Endothelial cell of umbilical vein (primary cell): Measurements from ENCODE around the gene ABCF2. TPM values are rescaled to one million over a fixed set of nuclear protein-coding genes. Genes with fewer than 3 reads are reported as not detected.

ENCODE experiments used
- BruUV-seq: library from RNA; stranded (reverse); fragments of 400-500 nt; replicated peaks from 2 replicates; lab custom pipeline; 2021; lab: Mats Ljungman, UMichigan
- CTCF ChIA-PET: fragments of 300-600, 350-600 bp; sonication (Branson Sonifier 250); formaldehyde crosslinking; loops from one replicate; lab custom pipeline; 2021; ENCODE audit warnings: antibody characterized with exemption, inconsistent platforms; lab: Charles Lee
- POLR2A ChIA-PET: fragments of 300-600, 350-600 bp; sonication (Branson Sonifier 250); formaldehyde crosslinking; loops from one replicate; lab custom pipeline; 2021; ENCODE audit warnings: antibody characterized with exemption, inconsistent platforms; lab: Charles Lee
- DNase-seq: peaks from one replicate; pipeline ENCODE4 v3.0.0-alpha.2; 2011; ENCODE audit warnings: low read depth, low spot score
- FAIRE-seq: peaks from 2 replicates; lab custom pipeline; 2011; peaks lifted over from hg19 to GRCh38; lab: Jason Lieb, UNC
- H2AFZ ChIP-seq: 2 replicates; pipeline ENCODE4 v1.6.0; 2012; ENCODE audit warnings: low read depth, low read length, control low read depth, inconsistent platforms
- H3K27ac ChIP-seq: 2 replicates; pipeline ENCODE4 v1.5.1; 2011; ENCODE audit warnings: low read depth, mild to moderate bottlenecking, control low read depth, low read length, moderate library complexity; ENCODE audit not compliant: insufficient read depth
- H3K27me3 ChIP-seq, 2 experiments: 2 replicates each; pipeline versions ENCODE4 v1.6.0 to v1.6.1; 2011; ENCODE audit warnings: low read length in 2 of 2, mixed read lengths in 1 of 2; ENCODE audit not compliant: control insufficient read depth in 2 of 2, insufficient read depth in 2 of 2
- H3K36me3 ChIP-seq, 2 experiments: 2 replicates in 1 of 2; 3 replicates in 1 of 2; pipeline ENCODE4 v1.5.1; 2011; ENCODE audit warnings: low read length in 2 of 2, mild to moderate bottlenecking in 1 of 2, moderate library complexity in 1 of 2; ENCODE audit not compliant: control insufficient read depth in 2 of 2, insufficient read depth in 2 of 2; ENCODE audit errors: extremely low read depth in 1 of 2
- H3K4me1 ChIP-seq: 3 replicates; pipeline ENCODE4 v1.5.1; 2011; ENCODE audit warnings: mild to moderate bottlenecking, low read length; ENCODE audit not compliant: control insufficient read depth, insufficient read depth; ENCODE audit errors: extremely low read depth
- H3K4me2 ChIP-seq: 2 replicates; pipeline ENCODE4 v1.6.1; 2011; ENCODE audit warnings: low read length, control low read depth, mixed read lengths; ENCODE audit not compliant: insufficient read depth
- H3K4me3 ChIP-seq, 3 experiments: fragments of 200-600 bp in 1 of 3; sonication (generic), shearing (Covaris generic) in 1 of 3; replicated peaks in 1 of 3; 2 replicates each; pipeline ENCODE4 v1.5.1; 2011 to 2016; ENCODE audit warnings: control low read depth in 3 of 3, low read length in 3 of 3, mild to moderate bottlenecking in 2 of 3, inconsistent platforms in 1 of 3, low read depth in 1 of 3, moderate library complexity in 1 of 3; ENCODE audit not compliant: insufficient read depth in 1 of 3
- H3K79me2 ChIP-seq: 2 replicates; pipeline ENCODE4 v1.6.0; 2012; ENCODE audit warnings: low read length, inconsistent platforms; ENCODE audit not compliant: control insufficient read depth, insufficient read depth
- H3K9ac ChIP-seq: replicated peaks from 2 replicates; pipeline ENCODE3; 2011; ENCODE audit warnings: low read length, control low read depth; ENCODE audit not compliant: insufficient read depth; ENCODE audit errors: extremely low read depth
- H3K9me1 ChIP-seq: replicated peaks from 3 replicates; pipeline ENCODE4 v1.6.0; 2011; ENCODE audit warnings: mild to moderate bottlenecking, low read length; ENCODE audit not compliant: control insufficient read depth, insufficient read depth; ENCODE audit errors: extremely low read depth
- H3K9me3 ChIP-seq: replicated peaks from 2 replicates; pipeline ENCODE4 v1.5.1; 2012; ENCODE audit warnings: low read length, inconsistent platforms; ENCODE audit not compliant: control insufficient read depth, insufficient read depth
- H4K20me1 ChIP-seq: replicated peaks from 2 replicates; pipeline ENCODE3; 2011; ENCODE audit warnings: mild to moderate bottlenecking, low read length; ENCODE audit not compliant: control insufficient read depth, insufficient read depth; ENCODE audit errors: extremely low read depth
- EZH2 ChIP-seq: IDR thresholded peaks from 2 replicates; pipeline ENCODE4 v1.6.1; 2012; ENCODE audit warnings: borderline replicate concordance, low read depth, mild to moderate bottlenecking, moderate library complexity, low read length, inconsistent platforms; ENCODE audit not compliant: severe bottlenecking
- FOS ChIP-seq: IDR thresholded peaks from 2 replicates; pipeline ENCODE4 v1.6.1; 2011; ENCODE audit warnings: mild to moderate bottlenecking, low read length, moderate library complexity, borderline replicate concordance; ENCODE audit not compliant: insufficient read depth
- GATA2 ChIP-seq: IDR thresholded peaks from 2 replicates; pipeline ENCODE4 v1.7.0; 2011; ENCODE audit warnings: low read depth, mild to moderate bottlenecking, moderate library complexity, mixed read lengths, low read length; ENCODE audit not compliant: insufficient read length, insufficient read depth
- JUN ChIP-seq: IDR thresholded peaks from 2 replicates; pipeline ENCODE4 v1.6.1; 2011; ENCODE audit warnings: borderline replicate concordance, low read depth; ENCODE audit not compliant: insufficient read length, insufficient read depth
- MYC ChIP-seq: IDR thresholded peaks from one replicate; pipeline ENCODE4 v1.6.1; 2011; ENCODE audit warnings: mild to moderate bottlenecking, low read depth, low read length
- POLR2A ChIP-seq: IDR thresholded peaks from 2 replicates; pipeline ENCODE4 v1.6.1; 2012; ENCODE audit warnings: low read depth, mild to moderate bottlenecking, control low read depth, low read length
- POLR2AphosphoS5 ChIP-seq: IDR thresholded peaks from 2 replicates; pipeline ENCODE4 v1.6.1; 2012; ENCODE audit warnings: low read depth, mild to moderate bottlenecking, control low read depth, low read length, moderate library complexity; ENCODE audit not compliant: insufficient read depth
- dilution Hi-C: fragments of 300-500 bp; cut with MboI; formaldehyde crosslinking; loops from one replicate; pipeline ENCODE4 v1.15.0; 2019; ENCODE audit warnings: low sequenced_read_pairs; ENCODE audit not compliant: extremely low pct_ligation_motif_present
- intact Hi-C: fragments of 100-400 bp; cut with micrococcal nuclease; formaldehyde crosslinking; loops from one replicate; pipeline ENCODE4 v1.10.0; 2022
- polyA plus RNA-seq, 4 experiments: library from polyadenylated mRNA; depleted of rRNA in 3 of 4; stranded (reverse) in 3 of 4; unstranded in 1 of 4; fragments of >200 nt; gene quantifications; 2 replicates each; pipeline versions ENCODE4 v1.2.1 to v1.2.3, GENCODE V29; 2011 to 2012; ENCODE audit warnings: missing spikeins in 1 of 4
- total RNA-seq: library from RNA; stranded (reverse); gene quantifications from 2 replicates; pipeline ENCODE4 v1.2.3, GENCODE V29; 2021
- TF ChIP-seq, protein P1 (sequence below), 2 donors: IDR thresholded peaks; 1 replicate in 1 of 2; 2 replicates in 1 of 2; pipeline ENCODE4 v1.5.1; 2011; ENCODE audit warnings: low read length in 2 of 2, mild to moderate bottlenecking in 2 of 2, moderate library complexity in 2 of 2, control low read depth in 1 of 2, inconsistent platforms in 1 of 2, low read depth in 1 of 2; ENCODE audit not compliant: insufficient read depth in 1 of 2; ENCODE audit errors: extremely low read depth in 1 of 2
- TF ChIP-seq, protein P2 (sequence below): IDR thresholded peaks from 2 replicates; pipeline ENCODE4 v1.6.1; 2011; ENCODE audit not compliant: insufficient read depth, insufficient read length

ABCF2 gene
- total and polyA plus RNA-seq, 2 donors (not counting 3 experiments of a cell fraction or from before 2014, with no cell fraction given): 45.3 to 61.6 TPM

DNA sequence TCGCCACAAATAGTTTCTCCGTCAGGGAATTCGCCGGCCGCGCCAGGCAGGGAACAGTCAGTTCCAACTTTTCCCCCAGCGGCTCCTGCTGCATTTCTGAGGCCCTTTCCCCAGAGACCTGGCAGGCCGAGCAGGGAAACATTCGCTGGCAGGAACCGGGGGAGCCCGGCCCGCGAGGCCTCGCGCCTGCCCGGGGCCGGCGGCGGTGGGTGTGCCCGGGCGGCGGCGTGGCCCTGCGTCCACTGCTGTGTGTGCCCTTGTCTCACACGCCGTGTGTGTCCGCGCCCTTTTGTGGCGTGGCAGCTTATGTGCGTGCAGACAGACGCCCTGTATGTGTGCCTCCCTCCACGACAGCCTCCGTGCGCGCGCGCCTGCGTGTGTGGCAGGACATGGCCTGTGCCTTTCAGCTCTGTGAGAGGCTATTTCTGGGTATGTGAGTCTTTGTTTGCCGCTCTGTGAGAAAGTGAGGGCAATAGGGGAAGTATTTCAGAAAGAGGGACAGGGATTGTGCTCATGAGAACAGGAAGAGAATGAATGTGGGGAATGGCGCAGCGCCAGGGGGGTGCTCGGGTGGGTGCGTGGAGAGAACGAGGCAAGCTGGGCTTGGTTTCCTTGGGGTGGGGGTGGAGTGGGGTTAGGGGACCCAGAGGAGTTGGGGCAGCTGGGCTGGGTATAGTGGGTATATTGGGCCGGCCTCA lies 22.2 kb upstream of the ABCF2 start:
- intact Hi-C loops (no loop called here), dilution Hi-C loops (no loop called here)
- H3K79me2 ChIP-seq: no peaks in the 10 kb centered on the region
- H3K9ac ChIP-seq: no peak overlapping the region
- BruUV-seq: no TSS peak
- H3K27ac ChIP-seq: no peak overlapping the region
- peak overlapping the region; percentile 75 for H2AFZ ChIP-seq
- H3K4me3 ChIP-seq: peak overlapping the region in 2 of 3 experiments; percentile 21 to 57
- ChIA-PET POLR2A (no interaction called here), CTCF (interaction anchor here (0.7 kb wide), 1 partner anchor 22 kb away, joined by 3 read pairs; the partner anchor contains the start of gene ABCF2)
- DNase-seq: peak; percentile 56
- H3K9me3 ChIP-seq: no peaks in the 10 kb centered on the region
- FAIRE-seq: no peak
- H4K20me1 ChIP-seq: no peaks in the 10 kb centered on the region
- TF ChIP-seq EZH2 (no peak), MYC (no peak), GATA2 (no peak), POLR2A (no peak), FOS (no peak), JUN (no peak), POLR2AphosphoS5 (no peak)
- TF ChIP-seq, protein P1, sequence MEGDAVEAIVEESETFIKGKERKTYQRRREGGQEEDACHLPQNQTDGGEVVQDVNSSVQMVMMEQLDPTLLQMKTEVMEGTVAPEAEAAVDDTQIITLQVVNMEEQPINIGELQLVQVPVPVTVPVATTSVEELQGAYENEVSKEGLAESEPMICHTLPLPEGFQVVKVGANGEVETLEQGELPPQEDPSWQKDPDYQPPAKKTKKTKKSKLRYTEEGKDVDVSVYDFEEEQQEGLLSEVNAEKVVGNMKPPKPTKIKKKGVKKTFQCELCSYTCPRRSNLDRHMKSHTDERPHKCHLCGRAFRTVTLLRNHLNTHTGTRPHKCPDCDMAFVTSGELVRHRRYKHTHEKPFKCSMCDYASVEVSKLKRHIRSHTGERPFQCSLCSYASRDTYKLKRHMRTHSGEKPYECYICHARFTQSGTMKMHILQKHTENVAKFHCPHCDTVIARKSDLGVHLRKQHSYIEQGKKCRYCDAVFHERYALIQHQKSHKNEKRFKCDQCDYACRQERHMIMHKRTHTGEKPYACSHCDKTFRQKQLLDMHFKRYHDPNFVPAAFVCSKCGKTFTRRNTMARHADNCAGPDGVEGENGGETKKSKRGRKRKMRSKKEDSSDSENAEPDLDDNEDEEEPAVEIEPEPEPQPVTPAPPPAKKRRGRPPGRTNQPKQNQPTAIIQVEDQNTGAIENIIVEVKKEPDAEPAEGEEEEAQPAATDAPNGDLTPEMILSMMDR (IDR thresholded peaks at IDR 0.05; ENCODE audit: extremely low read depth in 1 of 2, insufficient read depth in 1 of 2, low read depth in 1 of 2, low read length in 2 of 2): no peak
- TF ChIP-seq, protein P2, sequence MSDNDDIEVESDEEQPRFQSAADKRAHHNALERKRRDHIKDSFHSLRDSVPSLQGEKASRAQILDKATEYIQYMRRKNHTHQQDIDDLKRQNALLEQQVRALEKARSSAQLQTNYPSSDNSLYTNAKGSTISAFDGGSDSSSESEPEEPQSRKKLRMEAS: no peak
- no peaks in the 10 kb centered on the region for H3K9me1 ChIP-seq
- H3K27me3 ChIP-seq: peaks cover 0 to 6% of the 10 kb centered on the region in 2 experiments
- no peaks in the 10 kb centered on the region for H3K36me3 ChIP-seq
- peak overlapping the region; percentile 55 for H3K4me2 ChIP-seq
- H3K4me1 ChIP-seq: peaks cover 15% of the 10 kb centered on the region
